GM18951 (cell line): ENCODE measurements around the gene EWSR1.

Source experiments
- POLR2A ChIP-seq: IDR thresholded peaks from 4 replicates; pipeline ENCODE4 v1.6.1; 2011; ENCODE audit warnings: mild to moderate bottlenecking; ENCODE audit not compliant: insufficient read length, insufficient read depth; ENCODE audit errors: extremely low read depth
- in situ Hi-C: fragments of 300-500 bp; cut with MboI; formaldehyde crosslinking; loops from one replicate; pipeline ENCODE4 v1.12.0; 2022; ENCODE audit warnings: low sequenced_read_pairs, mixed read lengths, inconsistent platforms; ENCODE audit not compliant: unreplicated experiment

The EWSR1 gene

GRCh38 chr22:29255064-29255621 lies 12.9 kb upstream of the EWSR1 start:
- TF ChIP-seq POLR2A, result no peak
- in situ Hi-C loops, result no loop called here

- no peak for TF ChIP-seq POLR2A
- in situ Hi-C loops, result no loop called here
Measured at GRCh38 chr22:29256606-29257325, 11.3 kb upstream of the EWSR1 start.

DNA sequence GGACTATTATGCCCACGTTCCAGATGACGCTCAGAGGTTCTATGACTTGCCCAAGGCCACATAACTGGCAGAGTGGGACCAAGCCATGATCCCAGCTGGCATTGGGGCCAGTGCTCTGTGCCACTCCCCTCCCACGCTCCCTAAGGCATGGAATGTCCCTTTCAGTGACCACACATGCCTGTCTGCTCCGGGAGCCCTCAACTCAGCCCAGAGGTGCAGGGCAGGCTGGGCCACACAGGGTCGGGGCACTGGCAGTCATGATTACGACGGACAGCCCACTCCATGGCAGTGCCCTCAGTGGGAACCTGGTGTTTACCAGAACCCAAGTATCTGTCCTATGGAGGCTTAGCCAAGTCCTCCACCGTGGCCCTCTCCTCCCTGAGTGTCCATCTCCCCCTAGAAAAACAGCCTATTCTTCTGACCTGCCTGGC lies 10.3 kb upstream of the EWSR1 start:
- in situ Hi-C loops, result no loop called here
- no peak for TF ChIP-seq POLR2A

DNA sequence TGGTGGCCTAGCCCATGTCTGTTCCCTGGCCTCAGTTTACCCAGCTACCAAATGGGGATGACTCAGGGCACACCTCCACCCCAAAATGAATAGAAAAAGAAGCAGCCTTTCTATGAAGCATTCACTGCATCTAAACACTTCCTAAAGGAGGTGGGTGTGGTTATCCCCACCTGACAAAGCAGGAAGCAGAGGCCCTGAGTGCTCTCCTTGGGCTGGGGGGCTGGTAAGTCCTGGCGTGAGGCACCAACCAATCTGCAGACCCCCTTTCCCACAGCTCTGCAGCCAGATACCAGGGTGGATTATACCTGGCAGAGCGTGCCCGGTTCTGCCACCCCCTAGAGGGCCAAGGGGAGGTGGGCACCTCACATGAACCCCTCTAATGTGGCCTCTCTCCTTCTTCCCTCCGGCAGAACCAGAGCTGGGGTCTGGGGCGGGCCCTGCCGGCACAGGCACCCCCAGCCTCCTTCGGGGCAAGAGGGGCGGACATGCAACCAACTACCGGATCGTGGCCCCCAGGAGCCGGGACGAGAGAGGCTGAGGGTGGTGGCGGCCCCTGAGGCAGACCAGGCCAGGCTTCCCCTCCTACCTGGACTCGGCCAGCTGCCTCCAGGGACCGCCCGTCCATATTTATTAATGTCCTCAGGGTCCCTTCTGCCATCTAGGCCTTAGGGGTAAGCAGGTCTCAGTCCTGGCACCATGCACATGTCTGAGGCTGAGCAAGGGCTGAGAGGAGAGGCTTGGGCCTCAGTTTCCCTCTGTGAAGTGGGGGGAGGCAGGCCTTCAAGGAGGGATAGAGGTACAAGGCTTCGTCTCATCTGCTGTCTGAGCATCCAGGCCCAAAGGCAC lies 9.4 kb upstream of the EWSR1 start:
- in situ Hi-C loops, result no loop called here
- no peak for TF ChIP-seq POLR2A

DNA sequence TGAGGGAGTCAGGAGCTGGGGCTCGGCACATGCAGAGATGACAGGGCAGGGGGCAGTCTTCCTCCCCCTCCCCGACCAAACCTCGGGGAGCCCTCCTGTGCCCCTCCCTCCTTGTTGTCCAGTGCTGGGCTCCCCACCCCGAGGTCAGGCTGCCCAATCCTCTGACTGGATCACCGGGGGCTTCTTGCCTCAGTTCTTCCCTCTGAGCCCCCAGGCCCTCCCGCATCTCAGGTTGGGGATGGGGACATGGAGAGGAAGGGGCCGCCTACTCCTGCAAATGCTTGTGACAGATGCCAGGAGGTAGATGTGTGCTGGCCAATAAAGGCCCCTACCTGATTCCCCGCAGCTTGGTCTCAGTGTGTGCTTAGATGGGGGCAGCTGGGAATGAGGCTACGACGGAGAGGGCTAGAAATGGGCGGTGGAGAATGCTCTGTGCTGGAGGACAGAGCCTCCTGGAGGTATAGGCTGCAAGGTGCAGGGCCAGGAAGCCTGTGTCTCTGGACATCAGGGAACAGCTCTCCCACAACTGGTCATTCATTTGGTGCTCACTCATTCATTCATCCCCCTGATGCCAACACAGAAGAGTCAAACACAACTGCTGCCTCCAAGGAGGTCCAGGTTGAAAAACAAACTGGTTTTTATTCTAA lies 8.7 kb upstream of the EWSR1 start:
- TF ChIP-seq POLR2A, result no peak
- in situ Hi-C loops, result no loop called here

- in situ Hi-C loops, result no loop called here
- no peak for TF ChIP-seq POLR2A
Measured at GRCh38 chr22:29260031-29260560, 8.0 kb upstream of the EWSR1 start.

DNA sequence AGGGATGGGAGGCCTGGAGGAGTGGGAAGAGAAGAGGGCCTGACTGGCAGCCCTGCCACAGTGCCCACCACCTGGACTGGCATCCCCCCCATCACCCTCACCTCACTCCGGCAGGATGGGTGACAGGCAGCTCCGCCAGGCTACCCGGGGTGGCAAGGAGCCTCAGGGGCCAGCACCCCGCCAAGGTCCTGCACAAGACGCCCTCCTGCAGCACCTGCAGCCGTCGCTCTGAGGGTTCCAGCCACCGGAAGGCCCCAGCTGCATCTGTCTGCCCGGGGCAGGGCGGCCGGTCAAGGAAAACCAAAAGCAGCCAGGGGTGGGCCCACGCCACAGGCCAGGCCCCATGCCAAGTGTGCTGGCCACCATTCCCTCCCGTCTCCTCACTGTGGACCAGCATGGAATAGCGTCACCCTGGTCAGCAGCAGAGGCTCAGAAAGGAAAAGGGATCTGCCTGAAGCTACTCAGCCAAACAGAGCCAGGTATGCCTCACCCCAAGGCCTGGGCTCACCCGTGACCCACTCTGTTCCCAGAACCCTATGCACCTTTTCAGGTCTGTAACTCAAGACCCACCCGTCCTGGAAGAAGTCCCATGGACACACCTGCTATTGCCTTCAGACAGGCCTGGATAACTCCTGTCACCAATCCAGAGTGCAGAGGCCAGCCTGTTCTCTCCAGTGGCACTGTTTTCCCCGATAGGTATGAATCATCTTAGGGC lies 7.3 kb upstream of the EWSR1 start:
- no peak for TF ChIP-seq POLR2A
- in situ Hi-C loops, result no loop called here

DNA sequence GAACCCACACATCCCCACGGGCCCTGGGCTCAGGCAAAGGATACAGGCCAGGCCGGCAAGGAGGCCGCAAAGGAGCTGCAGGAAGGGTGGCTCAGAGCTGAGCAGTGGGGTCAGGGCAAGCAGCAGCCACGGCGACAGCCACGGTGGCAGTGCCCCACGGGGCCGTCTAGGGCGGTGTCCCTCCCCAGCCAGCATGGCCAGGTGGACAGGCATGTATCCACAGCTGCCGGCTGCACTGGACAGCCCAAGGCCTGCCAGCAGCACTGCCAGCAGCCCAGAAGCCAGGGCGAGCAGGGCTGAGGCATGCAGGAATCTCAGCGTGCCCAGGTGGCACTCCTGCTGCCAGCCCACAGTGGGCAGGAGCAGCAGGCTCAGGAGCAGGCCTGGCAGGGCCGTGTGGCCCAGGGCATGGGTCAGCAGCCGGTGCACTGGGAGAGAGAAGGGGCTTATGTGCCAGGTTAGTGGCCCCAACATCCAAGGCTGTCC lies 4.2 kb upstream of the EWSR1 start:
- in situ Hi-C loops, result no loop called here
- no peak for TF ChIP-seq POLR2A

GRCh38 chr22:29265305-29265704 lies 2.8 kb upstream of the EWSR1 start:
- in situ Hi-C loops, result no loop called here

GRCh38 chr22:29265929-29266328 lies 2.1 kb upstream of the EWSR1 start:
- in situ Hi-C loops, result no loop called here

More at GRCh38 chr22:29265305-29265704, 2.8 kb upstream of the EWSR1 start:
- TF ChIP-seq POLR2A, result no peak

GRCh38 chr22:29266564-29267461 lies 1.3 kb upstream of the EWSR1 start:
- in situ Hi-C loops, result no loop called here
- TF ChIP-seq POLR2A, result no peak

More at GRCh38 chr22:29265929-29266328, 2.1 kb upstream of the EWSR1 start:
- TF ChIP-seq POLR2A, result no peak

DNA sequence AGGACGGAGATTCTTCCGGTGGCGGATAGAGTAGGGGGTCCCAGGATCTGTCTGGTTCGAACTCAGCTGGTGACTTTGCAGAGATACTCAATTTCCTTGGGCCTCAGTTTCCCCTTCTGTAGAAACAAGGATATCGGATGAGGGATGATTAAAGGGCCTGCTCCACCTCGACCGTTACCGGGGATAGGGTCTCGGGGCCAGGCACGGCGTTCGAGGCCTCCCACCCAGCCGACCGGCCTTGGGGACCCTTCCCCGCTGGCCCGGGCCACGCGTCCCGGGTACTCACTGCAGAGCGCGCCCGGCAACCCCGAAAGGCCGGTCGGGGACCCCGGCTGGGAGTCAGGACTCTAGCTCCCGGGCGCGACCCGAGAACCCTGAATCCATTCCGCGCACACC lies 608 bp upstream of the EWSR1 start:
- TF ChIP-seq POLR2A, result no peak
- in situ Hi-C loops, result no loop called here
